ENCODE measurements around the gene PC. TPM values are rescaled to one million over a fixed set of nuclear protein-coding genes. Genes with fewer than 3 reads are reported as not detected.
"Not testable (repeated sequence)": the region's sequence is repeated elsewhere in the genome, so short reads cannot be mapped to it uniquely, and the experiment has no call there.

The PC gene
- polyA plus RNA-seq, 1 donor, result 25.4 TPM

DNA sequence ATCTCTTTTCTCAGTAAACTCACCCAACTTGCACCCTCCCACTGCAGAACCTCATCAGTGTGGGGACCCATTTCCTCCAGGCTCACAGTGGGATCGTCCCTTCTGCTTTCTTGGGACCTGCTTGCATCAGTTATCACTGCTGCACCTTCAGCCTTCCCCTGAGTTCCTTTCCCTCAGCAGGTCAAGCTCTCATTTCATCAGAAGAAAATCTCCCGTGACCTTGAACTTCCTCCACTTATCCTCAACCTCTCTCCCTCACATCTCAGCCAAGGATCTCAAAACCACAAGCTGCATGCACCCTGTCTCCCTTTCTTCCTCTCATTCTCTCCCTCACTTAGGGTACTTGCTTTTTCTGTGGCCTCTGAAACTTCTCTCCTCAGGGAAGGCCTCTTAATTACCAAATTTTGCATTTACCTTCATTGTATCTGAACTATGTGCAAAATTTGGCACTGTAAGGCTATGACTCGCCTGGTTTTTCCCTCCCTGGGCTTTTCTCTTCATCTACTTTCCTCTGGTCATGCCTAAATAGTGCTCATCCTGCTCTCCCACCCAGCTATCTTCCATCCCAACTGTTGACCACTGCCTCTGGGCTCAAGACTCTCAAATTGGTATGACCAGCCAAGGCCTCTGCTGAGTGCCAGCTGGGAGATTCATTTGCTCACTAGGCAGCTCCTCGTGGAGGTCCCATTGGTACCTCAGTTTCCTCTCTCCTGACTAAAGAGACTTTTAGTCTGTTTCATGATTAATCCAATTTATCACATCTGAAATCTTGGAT, 117.7 kb downstream of the PC start:
- no peak for DNase-seq

DNA sequence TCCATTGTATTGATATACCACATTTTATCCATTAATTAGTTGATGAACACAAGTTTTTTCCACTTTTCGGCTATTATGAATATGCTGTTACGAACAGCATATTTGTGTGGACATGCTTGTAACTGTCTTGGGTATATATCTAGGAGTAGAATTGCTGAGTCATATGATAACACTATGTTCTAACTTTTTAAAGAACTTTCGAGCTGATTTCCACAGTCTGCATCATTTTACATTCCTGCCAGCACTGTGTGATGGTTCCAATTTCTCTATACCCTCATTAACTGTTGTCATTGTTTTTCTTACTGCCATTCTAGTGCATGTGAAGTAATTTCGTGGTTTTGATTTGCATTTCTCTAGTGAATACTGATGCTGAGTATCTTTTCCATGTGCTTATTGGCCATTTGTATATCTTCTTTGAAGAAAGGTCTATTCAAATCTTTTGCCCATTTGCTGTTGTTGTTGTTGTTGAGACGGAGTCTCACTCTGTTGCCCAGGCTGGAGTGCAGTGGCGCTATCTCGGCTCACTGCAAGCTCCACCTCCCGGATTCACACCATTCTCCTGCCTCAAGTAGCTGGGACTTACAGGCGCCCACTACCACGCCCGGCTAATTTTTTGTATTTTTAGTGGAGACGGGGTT, 122.3 kb downstream of the PC start:
- no peak for DNase-seq

GRCh38 chr11:66834943-66835342, 123.2 kb downstream of the PC start:
- no peak for DNase-seq

- DNase-seq, result no peak
Measured at GRCh38 chr11:66834539-66834845, 123.7 kb downstream of the PC start.

DNA sequence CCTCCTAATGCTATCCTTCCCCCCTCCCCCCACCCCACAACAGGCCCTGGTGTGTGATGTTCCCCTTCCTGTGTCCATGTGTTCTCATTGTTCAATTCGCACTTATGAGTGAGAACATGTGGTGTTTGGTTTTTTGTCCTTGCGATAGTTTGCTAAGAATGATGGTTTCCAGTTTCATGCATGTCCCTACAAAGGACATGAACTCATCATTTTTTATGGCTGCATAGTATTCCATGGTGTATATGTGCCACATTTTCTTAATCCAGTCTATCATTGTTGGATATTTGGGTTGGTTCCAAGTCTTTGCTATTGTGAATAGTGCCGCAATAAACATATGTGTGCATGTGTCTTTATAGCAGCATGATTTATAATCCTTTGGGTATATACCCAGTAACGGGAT, 133.6 kb downstream of the PC start:
- not testable (repeated sequence) for DNase-seq

- DNase-seq, result no peak
Measured at GRCh38 chr11:66823700-66824099, 134.5 kb downstream of the PC start.

DNA sequence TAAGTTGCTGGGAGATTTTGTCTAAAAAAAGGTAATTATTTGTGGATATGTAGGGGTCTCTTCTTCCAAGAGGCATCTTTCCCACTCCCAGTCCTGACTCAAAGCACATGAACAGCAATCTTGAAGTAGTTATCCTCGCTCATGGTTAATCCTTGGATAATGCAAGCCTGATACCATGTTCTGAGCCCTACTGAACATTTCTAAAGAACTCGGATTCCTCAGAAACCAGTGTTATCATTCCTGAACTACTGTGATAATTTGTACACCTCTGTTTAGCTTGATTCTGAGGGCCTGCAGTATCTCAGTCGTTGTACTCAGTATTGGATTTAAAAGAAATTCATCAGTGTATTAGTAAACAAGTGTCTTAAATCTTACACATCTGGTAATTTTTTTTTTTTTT, 137.3 kb downstream of the PC start:
- no peak for DNase-seq

DNA sequence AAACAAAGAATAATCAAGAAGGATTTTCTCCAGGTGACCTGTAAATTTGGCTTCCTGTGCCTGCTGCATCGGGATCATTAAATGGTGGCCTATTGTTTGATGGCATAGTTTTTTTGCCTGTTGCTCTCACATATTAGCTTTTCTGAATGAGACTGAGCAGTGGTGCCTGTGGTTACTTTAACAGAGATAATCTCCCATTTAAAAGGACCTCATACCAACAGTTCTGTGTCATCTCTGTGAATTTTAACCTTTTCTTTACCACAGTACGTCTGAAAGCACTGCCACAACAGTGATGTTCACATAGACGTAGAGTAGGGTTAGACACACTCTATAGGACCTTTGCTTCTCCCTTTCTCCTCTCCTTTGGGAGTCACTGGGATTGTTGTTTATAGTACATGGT, 137.8 kb downstream of the PC start:
- DNase-seq, result no peak

GRCh38 chr11:66818231-66818955, 139.8 kb downstream of the PC start:
- DNase-seq, result no peak

DNA sequence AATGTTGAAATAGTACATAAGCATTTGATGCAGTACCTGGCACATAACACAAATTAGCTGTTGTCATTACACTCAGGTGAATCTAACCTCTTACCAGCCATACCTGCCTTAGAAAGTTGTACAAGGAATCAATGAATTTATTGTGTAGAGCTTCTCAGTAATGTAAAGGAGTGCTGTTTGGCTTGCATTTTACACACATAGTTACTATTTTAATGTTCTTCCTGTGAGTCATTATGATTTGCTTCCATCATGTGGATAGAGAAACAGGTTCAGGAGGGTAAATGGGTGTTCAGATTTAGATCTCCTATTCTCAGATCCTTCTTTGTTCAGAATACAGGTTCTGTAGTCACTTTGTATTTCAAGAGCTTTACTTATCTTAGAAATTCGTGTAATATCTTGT, 142.5 kb downstream of the PC start:
- no peak for DNase-seq

DNA sequence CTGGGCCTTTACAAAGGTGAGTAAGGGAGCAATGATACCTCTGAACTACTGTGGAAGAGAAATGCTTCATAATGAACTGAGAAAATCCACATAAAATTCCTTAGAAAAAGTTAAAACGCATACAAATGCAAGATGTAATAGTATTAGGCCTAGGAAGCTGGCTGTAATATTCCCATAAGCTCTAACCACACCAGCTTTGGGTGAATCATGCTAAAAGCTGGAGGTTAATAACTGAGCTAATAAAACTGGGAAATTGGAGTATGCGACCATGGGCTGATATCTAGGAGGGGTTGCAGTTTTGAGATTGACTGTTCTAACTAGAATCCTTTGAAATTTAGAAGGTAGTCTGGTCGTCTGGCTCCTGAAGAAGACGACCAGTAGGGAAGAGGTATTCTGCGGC, 143.5 kb downstream of the PC start:
- DNase-seq, result no peak

DNA sequence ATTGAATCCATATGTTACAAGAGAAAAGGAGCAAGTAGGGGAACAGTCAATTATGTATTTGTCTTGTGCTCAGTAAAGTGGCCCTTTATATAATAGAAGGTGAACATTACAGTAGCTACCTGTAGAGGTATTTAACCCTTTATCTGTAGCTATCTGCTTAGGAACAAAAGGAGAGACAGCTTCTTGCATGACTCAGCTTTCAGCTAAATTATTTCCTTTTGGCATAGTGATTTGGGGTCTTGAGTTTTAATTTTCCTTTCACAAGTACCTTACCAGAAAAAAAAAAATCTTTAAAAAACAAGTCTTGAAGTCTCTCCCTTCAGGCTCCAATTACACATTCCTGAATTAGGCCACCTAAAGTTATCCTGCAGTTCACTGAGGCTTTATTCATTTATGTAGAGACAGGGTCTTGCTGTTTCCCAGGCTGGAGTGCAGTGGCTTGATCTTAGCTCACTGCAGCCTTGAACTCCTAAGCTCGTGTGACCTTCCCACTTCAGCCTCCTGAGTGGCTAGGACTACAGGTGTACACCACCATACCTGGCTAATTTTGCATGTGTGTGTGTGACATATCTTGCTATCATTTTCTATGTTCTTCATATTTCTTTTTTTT, 147.5 kb downstream of the PC start:
- DNase-seq, result no peak

DNA sequence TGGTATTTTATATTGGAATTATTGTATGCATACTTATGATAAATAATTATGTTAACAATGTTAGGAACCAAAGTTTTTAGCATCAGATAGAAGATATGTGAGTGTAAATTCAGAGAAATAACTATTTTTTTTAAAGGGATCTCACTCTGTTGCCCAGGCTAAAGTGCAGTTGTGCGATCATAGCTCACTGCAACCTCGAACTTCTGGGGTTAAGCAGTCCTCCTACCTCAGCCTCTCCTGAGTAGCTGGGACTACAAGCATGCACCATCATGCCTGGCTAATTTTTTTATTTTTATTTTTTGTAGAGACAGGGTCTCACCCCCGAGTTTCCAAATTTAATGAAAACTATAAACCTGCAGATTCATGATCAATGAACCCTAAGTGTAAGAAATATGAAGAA, 148.6 kb downstream of the PC start:
- no peak for DNase-seq

DNA sequence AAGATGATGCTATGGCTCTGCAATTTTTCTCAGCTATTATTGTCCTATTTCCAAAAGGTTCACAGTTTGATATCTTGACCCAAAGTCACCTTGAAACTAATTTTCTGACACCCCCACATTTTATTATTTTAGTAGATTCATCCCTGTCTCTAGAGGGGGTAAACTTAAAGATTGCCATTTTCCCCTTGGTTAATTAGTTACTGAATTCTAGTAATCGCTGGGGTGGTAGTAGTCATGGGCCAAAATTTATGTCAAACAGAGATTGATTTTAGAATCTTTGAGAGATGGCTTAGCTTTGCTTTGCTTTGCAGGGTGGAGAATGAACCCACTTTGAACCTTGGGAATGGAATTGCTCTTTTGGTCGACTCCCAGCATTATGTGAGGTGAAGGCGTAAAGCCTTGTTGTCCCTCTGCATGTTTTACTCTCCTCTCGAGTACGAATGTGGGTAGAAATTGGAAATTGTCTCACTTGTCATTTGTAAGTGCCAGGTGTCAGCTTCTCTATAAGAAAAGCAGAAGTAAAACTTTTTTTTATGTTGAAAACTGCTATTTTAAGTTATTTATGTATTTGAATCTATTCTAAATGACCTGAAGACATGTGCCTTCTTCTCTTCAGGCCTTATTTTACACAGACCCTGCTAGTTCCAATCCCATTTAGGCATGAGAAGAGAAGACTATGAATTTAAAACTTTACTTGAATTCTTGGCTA, 157.3 kb downstream of the PC start:
- DNase-seq, result no peak

DNA sequence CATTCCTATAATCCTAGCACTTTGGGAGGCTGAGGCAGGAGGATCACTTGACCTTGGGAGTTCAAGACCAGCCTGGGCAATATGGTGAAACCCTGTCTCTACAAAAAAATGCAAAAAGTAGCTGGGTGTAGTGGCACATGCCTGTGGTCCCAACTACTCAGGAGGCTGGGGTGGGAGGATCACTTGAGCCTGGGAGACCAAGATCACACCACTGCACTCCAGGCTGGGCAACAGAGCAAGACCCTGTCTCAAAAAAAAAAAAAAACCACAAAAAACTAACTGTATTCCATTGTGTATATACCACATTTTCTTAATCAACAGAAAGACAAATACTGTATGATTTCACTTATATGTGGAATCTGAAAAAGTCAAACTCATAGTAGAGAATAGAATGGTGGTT, 158.4 kb downstream of the PC start:
- not testable (repeated sequence) for DNase-seq

Other genes with a start within 250 kb of the PC start
- gene SPTBN2, start 229.2 kb downstream of the PC start, polyA plus RNA-seq (ENCODE audit: insufficient read length), result 24.3 TPM
- 18.0 TPM for gene RCE1, start 114.9 kb downstream of the PC start, polyA plus RNA-seq (ENCODE audit: insufficient read length)
- gene LRFN4, start 101.3 kb downstream of the PC start, polyA plus RNA-seq (ENCODE audit: insufficient read length), result 40.3 TPM
- not detected for gene C11orf86, start 16.9 kb upstream of the PC start, polyA plus RNA-seq (ENCODE audit: insufficient read length)
- 0.18 TPM for gene SYT12, start 64.8 kb upstream of the PC start, polyA plus RNA-seq (ENCODE audit: insufficient read length)
- gene RHOD, start 98.5 kb upstream of the PC start, polyA plus RNA-seq (ENCODE audit: insufficient read length), result 13.7 TPM
- 64.1 TPM for gene KDM2A, start 160.9 kb upstream of the PC start, polyA plus RNA-seq (ENCODE audit: insufficient read length)